ENCODE measurements around the gene MLLT3.

Gene MLLT3

DNA sequence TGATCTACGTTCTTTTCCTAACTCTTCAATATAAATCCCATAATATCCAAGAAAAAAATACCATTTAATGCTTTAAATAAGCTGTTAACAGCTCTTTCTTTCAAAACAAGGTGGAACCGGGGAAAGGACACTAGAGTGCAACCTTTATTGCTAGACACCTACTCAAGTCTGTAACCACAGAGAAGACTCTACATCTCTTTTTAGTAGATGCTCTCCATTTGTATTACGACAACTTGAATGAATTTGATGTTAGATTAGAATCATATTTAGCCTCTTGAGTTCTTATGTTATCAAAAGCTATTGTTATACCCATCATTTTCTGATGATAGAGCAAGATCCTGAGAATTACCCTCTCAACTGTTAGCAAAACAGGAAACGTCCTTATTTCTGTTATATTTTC, 246.3 kb downstream of the MLLT3 start:
- no peak for DNase-seq
- TF ChIP-seq, protein P1, sequence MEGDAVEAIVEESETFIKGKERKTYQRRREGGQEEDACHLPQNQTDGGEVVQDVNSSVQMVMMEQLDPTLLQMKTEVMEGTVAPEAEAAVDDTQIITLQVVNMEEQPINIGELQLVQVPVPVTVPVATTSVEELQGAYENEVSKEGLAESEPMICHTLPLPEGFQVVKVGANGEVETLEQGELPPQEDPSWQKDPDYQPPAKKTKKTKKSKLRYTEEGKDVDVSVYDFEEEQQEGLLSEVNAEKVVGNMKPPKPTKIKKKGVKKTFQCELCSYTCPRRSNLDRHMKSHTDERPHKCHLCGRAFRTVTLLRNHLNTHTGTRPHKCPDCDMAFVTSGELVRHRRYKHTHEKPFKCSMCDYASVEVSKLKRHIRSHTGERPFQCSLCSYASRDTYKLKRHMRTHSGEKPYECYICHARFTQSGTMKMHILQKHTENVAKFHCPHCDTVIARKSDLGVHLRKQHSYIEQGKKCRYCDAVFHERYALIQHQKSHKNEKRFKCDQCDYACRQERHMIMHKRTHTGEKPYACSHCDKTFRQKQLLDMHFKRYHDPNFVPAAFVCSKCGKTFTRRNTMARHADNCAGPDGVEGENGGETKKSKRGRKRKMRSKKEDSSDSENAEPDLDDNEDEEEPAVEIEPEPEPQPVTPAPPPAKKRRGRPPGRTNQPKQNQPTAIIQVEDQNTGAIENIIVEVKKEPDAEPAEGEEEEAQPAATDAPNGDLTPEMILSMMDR (IDR thresholded peaks at IDR 0.05; ENCODE audit: low read depth, low read length), result no peak
- no peaks in the 10 kb centered on the region for H3K27me3 ChIP-seq (ENCODE audit: insufficient read depth, low read depth, severe bottlenecking)
- no peaks in the 10 kb centered on the region for H3K9me3 ChIP-seq (ENCODE audit: severe bottlenecking)
- no peaks in the 10 kb centered on the region for H3K36me3 ChIP-seq
- H3K27ac ChIP-seq, result no peak overlapping the region
- H3K4me3 ChIP-seq (ENCODE audit: low read depth, low read length), result no peak overlapping the region

- no peaks in the 10 kb centered on the region for H3K27me3 ChIP-seq (ENCODE audit: insufficient read depth, low read depth, severe bottlenecking)
- no peak for DNase-seq
- TF ChIP-seq, protein P1 (IDR thresholded peaks at IDR 0.05; ENCODE audit: low read depth, low read length), result no peak
Measured at GRCh38 chr9:20373263-20373662, 249.0 kb downstream of the MLLT3 start.

DNA sequence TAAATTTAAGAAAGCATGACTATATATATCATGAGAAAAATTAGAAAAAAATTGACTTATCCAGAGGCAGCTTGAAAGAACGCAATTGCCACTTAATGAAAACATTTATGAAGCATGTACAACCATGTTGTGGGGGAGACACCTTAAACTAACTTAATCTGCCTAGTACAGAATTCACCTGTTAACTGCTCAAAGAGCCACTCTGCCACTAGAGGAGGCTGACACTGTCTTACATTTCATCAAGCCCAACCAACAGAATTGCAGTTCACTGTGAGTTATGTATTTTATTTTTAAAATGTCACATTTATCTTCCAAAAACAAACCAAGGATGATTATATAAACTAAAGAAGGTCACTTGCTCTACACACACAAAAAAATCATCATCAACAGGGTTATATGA, 252.9 kb downstream of the MLLT3 start:
- Histone ChIP-seq H3K36me3 (no peaks in the 10 kb centered on the region), H3K9me3 (ENCODE audit: severe bottlenecking) (no peaks in the 10 kb centered on the region), H3K27ac (no peak overlapping the region), H3K27me3 (ENCODE audit: insufficient read depth, low read depth, severe bottlenecking) (no peaks in the 10 kb centered on the region), H3K4me3 (ENCODE audit: low read depth, low read length) (no peak overlapping the region)
- DNase-seq, result no peak
- TF ChIP-seq, protein P1 (IDR thresholded peaks at IDR 0.05; ENCODE audit: low read depth, low read length), result no peak

More at GRCh38 chr9:20373263-20373662, 249.0 kb downstream of the MLLT3 start:
- H3K4me3 ChIP-seq (ENCODE audit: low read depth, low read length), result no peak overlapping the region
- no peaks in the 10 kb centered on the region for H3K9me3 ChIP-seq (ENCODE audit: severe bottlenecking)
- no peaks in the 10 kb centered on the region for H3K36me3 ChIP-seq
- H3K27ac ChIP-seq, result no peak overlapping the region

DNA sequence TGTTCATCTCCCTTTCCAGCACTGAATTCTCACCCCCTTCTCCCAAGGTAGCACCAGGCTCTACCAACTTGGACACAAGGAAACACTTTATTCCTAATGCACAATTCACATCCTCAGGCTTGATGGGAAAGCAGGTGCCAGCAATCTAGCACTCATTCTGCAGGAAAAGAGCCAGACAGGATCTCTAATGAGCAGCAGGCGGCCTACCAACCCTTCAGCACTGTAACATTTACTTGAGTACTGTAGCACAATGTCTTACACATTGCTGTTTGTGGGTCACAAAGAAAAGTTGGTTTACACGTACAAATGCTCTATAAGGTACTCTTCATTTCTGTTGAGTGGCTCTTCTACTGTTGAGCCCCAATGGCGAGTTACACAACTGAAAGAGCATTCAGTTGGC, 254.4 kb downstream of the MLLT3 start:
- no peak overlapping the region for H3K27ac ChIP-seq
- H3K36me3 ChIP-seq, result no peaks in the 10 kb centered on the region
- TF ChIP-seq, protein P1 (IDR thresholded peaks at IDR 0.05; ENCODE audit: low read depth, low read length), result no peak
- DNase-seq, result no peak
- H3K4me3 ChIP-seq (ENCODE audit: low read depth, low read length), result no peak overlapping the region
- no peaks in the 10 kb centered on the region for H3K9me3 ChIP-seq (ENCODE audit: severe bottlenecking)
- no peaks in the 10 kb centered on the region for H3K27me3 ChIP-seq (ENCODE audit: insufficient read depth, low read depth, severe bottlenecking)

DNA sequence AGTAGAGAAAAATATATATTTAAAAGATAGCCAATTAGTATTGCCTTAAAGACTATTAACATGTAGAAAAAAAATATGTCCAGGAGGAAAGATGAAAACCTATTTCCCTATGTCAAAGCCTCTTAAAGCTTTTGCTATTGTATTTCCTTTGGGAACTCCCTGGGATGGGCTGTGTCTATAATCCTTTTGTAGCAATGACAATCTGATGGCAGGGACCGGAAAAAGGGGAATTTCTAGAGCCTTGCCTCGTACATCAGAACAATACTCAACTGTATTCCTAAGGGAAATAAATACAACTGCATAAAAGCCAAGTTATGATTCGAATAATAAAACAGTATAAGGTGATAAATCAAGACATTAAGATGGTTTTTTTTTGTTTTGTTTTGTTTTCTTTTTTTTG, 257.3 kb downstream of the MLLT3 start:
- no peak overlapping the region for H3K4me3 ChIP-seq (ENCODE audit: low read depth, low read length)
- no peak overlapping the region for H3K27ac ChIP-seq
- H3K36me3 ChIP-seq, result no peaks in the 10 kb centered on the region
- no peaks in the 10 kb centered on the region for H3K9me3 ChIP-seq (ENCODE audit: severe bottlenecking)
- no peak for DNase-seq
- no peaks in the 10 kb centered on the region for H3K27me3 ChIP-seq (ENCODE audit: insufficient read depth, low read depth, severe bottlenecking)
- TF ChIP-seq, protein P1 (IDR thresholded peaks at IDR 0.05; ENCODE audit: low read depth, low read length), result no peak

DNA sequence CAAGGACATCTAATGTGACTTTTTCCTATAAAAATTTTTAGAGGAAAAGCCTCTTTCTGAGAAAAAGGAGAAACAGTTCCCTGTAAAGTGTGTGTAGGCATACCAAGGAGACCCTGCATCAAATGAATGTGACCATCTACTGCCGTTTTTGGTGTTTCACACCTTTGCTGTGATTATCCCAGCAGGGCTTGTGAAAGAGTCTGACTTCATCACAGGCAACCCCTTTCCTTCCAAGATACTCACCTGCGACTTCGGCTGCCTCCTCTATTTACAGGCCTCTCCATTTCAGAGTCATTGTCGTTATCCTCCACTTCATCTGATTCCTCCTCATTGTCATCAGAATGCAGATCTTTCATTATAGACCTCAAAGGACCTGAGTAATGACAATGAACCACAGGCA, 259.1 kb downstream of the MLLT3 start:
- Histone ChIP-seq H3K4me3 (ENCODE audit: low read depth, low read length) (no peak overlapping the region), H3K9me3 (ENCODE audit: severe bottlenecking) (no peaks in the 10 kb centered on the region), H3K27ac (no peak overlapping the region), H3K36me3 (no peaks in the 10 kb centered on the region), H3K27me3 (ENCODE audit: insufficient read depth, low read depth, severe bottlenecking) (no peaks in the 10 kb centered on the region)
- DNase-seq, result no peak
- TF ChIP-seq, protein P1 (IDR thresholded peaks at IDR 0.05; ENCODE audit: low read depth, low read length), result no peak

Measured in WERI-Rb-1 (cell line).